ENCODE data around the gene NINL. TPM values are rescaled to one million over a fixed set of nuclear protein-coding genes. Genes with fewer than 3 reads are reported as not detected.
A peak's percentile ranks its signal among the peaks of the same experiment; 100 is the strongest.

Gene NINL
- polyA plus RNA-seq, 1 of the 3 experiments (the other 2 are of a cell fraction) = 22.5 TPM

- TF ChIP-seq FOXJ3 (CRISPR knock-in tag; IDR thresholded peaks at IDR 0.05) = no peak
- no peak for TF ChIP-seq NRF1 (IDR thresholded peaks at IDR 0.05; ENCODE audit: low read depth, low read length)
- no peak for TF ChIP-seq FOXM1 (IDR thresholded peaks at IDR 0.05; ENCODE audit: low read depth)
- TF ChIP-seq SMC3 (IDR thresholded peaks at IDR 0.05; ENCODE audit: low read depth, low read length) = peak; percentile 32
- no peak for TF ChIP-seq MEF2A (IDR thresholded peaks at IDR 0.05; ENCODE audit: borderline replicate concordance, low read depth)
- no peak for TF ChIP-seq CHD2 (IDR thresholded peaks at IDR 0.05; ENCODE audit: low read length, partially characterized antibody)
- peak; percentile 52 for TF ChIP-seq CTCF (IDR thresholded peaks at IDR 0.05)
- no peak for TF ChIP-seq ZBTB33 (IDR thresholded peaks at IDR 0.05; ENCODE audit: borderline replicate concordance, low read depth)
- TF ChIP-seq RXRA (IDR thresholded peaks at IDR 0.05; ENCODE audit: borderline replicate concordance, low read depth) = no peak
- TF ChIP-seq EZH2phosphoT487 (IDR thresholded peaks at IDR 0.05; ENCODE audit: borderline replicate concordance, low read depth) = no peak
- TF ChIP-seq TEAD4 (IDR thresholded peaks at IDR 0.05; ENCODE audit: borderline replicate concordance, insufficient read depth) = no peak
- TF ChIP-seq, protein P1, sequence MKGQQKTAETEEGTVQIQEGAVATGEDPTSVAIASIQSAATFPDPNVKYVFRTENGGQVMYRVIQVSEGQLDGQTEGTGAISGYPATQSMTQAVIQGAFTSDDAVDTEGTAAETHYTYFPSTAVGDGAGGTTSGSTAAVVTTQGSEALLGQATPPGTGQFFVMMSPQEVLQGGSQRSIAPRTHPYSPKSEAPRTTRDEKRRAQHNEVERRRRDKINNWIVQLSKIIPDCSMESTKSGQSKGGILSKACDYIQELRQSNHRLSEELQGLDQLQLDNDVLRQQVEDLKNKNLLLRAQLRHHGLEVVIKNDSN (IDR thresholded peaks at IDR 0.05; ENCODE audit: borderline replicate concordance, low read depth) = no peak
- TF ChIP-seq NFIC (IDR thresholded peaks at IDR 0.05; ENCODE audit: borderline replicate concordance) = no peak
- no peak for TF ChIP-seq USF2 (IDR thresholded peaks at IDR 0.05; ENCODE audit: borderline replicate concordance, low read depth, low read length)
- TF ChIP-seq MXI1 (IDR thresholded peaks at IDR 0.05; ENCODE audit: low read depth, low read length) = no peak
- peak; percentile 64 for TF ChIP-seq RAD21 (IDR thresholded peaks at IDR 0.05; ENCODE audit: low read length)
- no peak for TF ChIP-seq MAX (IDR thresholded peaks at IDR 0.05; ENCODE audit: low read depth)
- TF ChIP-seq SIN3A (IDR thresholded peaks at IDR 0.05; ENCODE audit: borderline replicate concordance, low read depth, low read length) = no peak
- no peak for TF ChIP-seq JUND (IDR thresholded peaks at IDR 0.05)
- TF ChIP-seq PBX3 (IDR thresholded peaks at IDR 0.05) = no peak
- no peaks in the 10 kb centered on the region for H4K20me1 ChIP-seq (ENCODE audit: insufficient read depth)
- peaks cover 0 to 7% of the 10 kb centered on the region in 2 experiments; a peak in 1 of 4 replicates for H3K4me1 ChIP-seq (ENCODE audit: control insufficient read depth in 1 of 2, insufficient read depth in 2 of 2, low read depth in 1 of 2, low read length in 1 of 2)
- no peak overlapping the region for H3K9ac ChIP-seq
- H3F3A ChIP-seq (replicated peaks; ENCODE audit: insufficient read depth) = no peaks in the 10 kb centered on the region
- no peak overlapping the region for H3K4me2 ChIP-seq
- H3K79me2 ChIP-seq (ENCODE audit: insufficient read depth) = 0 out of 2 replicates have a peak, but pooled peaks cover 10% of the 10 kb centered on the region
- ChIA-PET CTCF (interaction anchor here (0.8 to 1.5 kb wide), 3 partner anchors 12 to 104 kb away, joined by 3 to 5 read pairs (median 3); no protein-coding TSS in a partner anchor), POLR2A (no interaction called here)
- no peaks in the 10 kb centered on the region for H3K27me3 ChIP-seq (ENCODE audit: insufficient read depth)
- no peaks in the 10 kb centered on the region for H3K9me3 ChIP-seq
- DNase-seq = peak; percentile 62
- H3K4me3 ChIP-seq (ENCODE audit: low read depth in 2 of 2, low read length in 1 of 2) = no peak overlapping the region
- H2AFZ ChIP-seq (ENCODE audit: low read depth) = no peak overlapping the region
- 86% methylated on average over 13 of the region's 13 CpGs for WGBS (ENCODE audit: low lambda C conversion rate)
- H3K9me2 ChIP-seq = no peaks in the 10 kb centered on the region
- H3K27ac ChIP-seq (ENCODE audit: low read depth in 2 of 2, low read length in 1 of 2) = no peak overlapping the region
- H3K36me3 ChIP-seq (replicated peaks in 1 of 2; ENCODE audit: control insufficient read depth in 1 of 2, insufficient read depth in 2 of 2, low read length in 1 of 2) = peaks cover 9 to 35% of the 10 kb centered on the region in 2 experiments
These were observed 115.3 kb downstream of the NINL start for GRCh38 chr20:25470045-25470444.

All from SK-N-SH (cell line).